COLO668 (cell line): ENCODE measurements around the gene MAB21L4.
A peak's percentile ranks its signal among the peaks of the same experiment; 100 is the strongest.

Source experiments
- DNase-seq: peaks from one replicate; lab custom pipeline; 2025; ENCODE audit not compliant: unreplicated experiment; lab: John Stamatoyannopoulos, UW

Gene MAB21L4

DNA sequence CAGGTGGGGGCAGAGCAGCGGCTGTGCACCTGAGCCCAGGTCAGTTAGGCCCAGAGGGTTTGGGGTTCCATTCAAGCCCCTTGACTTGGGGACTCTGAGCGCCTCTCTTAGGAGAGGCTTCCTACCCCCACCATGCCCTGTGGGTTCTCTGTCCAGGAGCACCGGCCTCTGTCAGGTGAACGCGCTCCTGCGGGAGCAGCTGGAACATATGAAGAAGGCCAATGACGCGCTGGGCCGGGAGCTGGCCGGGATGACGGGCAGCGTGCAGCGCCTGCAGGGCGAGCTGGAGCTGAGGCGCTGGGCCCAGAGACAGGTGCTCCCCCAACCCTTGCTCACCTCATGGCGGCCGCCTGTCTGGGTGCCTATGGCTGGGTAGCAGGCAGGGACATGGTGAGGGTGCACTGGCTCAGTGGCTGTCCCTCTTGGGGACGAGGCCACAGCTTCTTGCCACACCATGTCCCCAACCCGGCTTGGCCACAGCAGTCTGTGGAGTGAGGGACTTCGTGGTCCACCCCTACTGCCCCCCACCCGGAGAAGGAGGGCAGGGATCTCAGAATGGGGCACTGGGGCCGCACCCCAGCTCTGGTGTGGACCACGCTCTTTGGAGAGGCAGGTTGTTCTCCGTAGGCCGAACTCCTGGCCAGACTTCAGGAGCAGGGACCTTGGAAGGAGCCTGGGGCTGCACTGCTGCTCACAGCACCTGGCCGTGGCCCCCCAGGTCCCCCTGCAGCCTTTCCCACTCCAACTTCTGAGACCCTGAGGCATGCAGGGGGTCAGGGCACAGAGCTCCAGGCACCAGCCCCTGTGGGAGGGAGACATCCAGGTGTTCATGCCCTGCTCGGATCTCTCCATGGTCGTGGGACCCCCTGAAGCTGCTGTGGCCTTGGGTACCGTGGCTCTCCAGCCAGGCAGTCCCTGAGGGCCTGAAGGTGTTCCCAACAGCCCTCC, 29.9 kb upstream of the MAB21L4 start:
- DNase-seq = peak; percentile 59

GRCh38 chr2:240925191-240925567, 29.2 kb upstream of the MAB21L4 start:
- no peak for DNase-seq

DNA sequence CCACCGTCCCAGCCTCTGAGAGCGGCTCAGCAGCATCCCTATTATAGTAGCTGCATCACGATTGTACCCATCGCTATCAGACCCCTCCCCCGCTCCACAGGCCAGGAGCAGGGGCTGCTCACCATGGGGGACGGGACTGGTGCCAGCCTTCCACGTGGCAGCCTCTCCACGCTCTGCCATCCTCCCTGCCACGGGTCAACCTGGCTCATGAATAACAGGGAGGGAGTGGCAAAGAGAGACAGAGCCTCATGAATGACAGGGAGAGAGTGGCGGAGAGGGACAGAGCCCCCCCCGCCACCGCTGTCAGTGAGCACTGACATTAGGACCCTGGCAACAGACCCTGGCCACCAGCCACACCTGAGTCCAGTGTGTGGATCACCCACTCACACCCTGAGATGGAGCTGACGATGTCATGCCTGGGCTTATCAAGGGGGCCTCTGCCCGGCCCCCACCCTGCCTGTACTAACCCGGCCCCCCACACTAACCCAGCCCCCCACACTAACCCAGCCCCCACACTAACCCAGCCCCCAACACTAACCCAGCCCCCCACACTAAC, 27.1 kb upstream of the MAB21L4 start:
- no peak for DNase-seq

DNA sequence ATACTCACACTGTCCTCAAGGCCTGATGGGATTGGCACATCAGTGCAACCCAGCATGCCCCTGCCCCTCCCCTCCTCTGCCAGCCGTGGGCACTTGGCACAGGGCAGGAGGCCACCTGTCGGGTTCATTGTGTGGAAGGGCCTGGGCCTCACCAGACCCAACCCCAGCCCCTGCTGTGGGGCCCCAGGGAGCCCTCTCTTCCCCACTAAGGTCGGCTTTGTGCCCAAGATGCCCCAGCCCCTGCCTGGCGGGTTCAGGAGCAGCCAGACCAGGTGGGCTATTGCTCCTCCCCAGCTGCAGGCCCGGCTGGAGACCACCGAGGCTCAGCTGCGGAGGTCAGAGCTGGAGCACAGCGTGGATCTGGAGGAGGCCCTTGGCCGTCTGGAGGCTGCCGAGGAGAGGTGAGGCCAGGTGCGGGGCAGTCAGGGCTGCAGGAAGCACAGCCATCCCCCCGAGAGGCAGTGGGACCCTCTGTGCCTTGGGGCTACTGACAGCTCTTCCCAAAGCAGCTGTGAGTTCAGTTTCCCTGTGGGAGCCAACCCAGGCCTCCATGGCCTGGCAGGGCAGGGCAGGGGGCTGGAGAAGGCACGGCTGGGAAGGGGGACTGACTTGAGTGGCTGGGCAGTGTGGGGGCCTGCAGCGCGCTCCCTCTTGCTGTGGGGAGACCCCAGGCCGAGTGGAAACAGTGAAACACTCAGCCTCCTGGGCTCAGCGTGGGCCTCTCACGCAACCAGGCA, 26.5 kb upstream of the MAB21L4 start:
- no peak for DNase-seq

- DNase-seq = no peak
Measured at GRCh38 chr2:240921995-240922244, 26.0 kb upstream of the MAB21L4 start.

- no peak for DNase-seq
Measured at GRCh38 chr2:240921311-240921994, 25.5 kb upstream of the MAB21L4 start.

- no peak for DNase-seq
Measured at GRCh38 chr2:240920783-240921231, 24.9 kb upstream of the MAB21L4 start.

- DNase-seq = no peak
Measured at GRCh38 chr2:240919786-240920782, 24.1 kb upstream of the MAB21L4 start.

DNA sequence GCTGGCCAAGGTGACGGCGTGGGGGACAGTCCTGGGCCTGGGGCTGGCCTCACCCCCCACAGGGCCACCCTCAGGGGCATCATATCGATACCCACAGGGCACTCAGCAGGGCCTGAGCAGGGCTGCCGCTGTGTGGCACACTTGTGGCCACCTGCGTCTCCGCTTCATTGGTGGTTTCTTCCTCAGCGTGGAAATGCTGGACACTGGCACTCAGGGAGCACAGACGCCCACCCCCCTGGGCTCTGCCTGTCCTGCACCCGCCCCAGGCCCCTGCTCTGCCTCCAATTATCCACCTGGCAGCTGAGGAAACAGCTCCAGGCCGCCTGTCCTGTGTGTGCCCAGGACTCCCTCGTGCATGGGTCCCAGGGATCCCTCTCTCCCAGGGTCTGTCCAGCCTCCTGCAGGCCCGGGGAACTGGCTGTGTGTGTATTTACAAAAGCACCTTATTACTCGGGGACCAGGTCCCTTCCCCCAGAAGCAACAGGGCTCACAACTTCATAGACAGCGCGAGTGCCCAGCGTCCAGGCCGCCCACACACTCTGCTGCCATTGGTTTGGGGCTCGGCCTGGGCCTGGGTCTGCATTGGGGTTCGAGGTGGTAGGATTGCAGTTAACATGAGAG, 23.3 kb upstream of the MAB21L4 start:
- DNase-seq = no peak

DNA sequence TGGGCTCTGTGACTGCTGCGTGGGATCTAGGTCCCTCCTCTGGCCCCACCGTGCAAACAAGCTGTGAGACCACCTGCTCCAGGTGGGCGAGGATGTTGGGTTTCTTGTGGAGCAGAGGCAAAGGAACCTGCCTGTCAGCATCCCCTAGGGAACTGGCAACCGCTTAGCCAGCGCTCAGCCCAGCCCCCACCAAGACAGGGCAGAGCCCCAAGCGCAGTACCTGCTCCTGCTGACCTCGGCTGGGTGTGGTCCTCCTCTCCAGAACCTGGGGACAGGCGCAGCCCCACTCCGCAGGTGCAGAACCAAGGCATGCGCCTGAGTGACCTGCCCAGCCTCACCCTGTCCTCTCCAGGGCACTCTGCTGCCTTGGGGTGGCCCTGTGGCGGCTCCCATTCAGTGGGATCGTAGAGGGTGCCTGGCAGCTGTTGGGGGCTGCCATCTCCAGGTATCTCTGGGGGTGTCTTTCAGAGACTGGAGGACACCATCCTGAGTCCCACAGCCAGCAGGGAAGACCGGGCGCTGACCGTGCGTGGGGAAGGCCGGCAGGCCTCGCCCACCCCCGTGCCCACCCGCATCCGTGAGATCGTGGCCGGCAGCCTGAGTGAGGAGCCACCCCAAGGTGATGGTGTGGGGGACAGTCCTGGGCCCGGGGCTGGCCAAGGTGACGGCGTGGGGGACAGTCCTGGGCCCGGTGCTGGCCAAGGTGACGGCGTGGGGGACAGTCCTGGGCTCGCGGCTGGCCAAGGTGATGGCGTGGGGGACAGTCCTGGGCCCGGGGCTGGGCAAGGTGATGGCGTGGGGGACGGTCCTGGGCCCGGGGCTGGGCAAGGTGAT, 22.5 kb upstream of the MAB21L4 start:
- no peak for DNase-seq

- no peak for DNase-seq
Measured at GRCh38 chr2:240917684-240918257, 21.8 kb upstream of the MAB21L4 start.

GRCh38 chr2:240917009-240917683, 21.2 kb upstream of the MAB21L4 start:
- no peak for DNase-seq

GRCh38 chr2:240916571-240917008, 20.6 kb upstream of the MAB21L4 start:
- DNase-seq = peak; percentile 19

DNA sequence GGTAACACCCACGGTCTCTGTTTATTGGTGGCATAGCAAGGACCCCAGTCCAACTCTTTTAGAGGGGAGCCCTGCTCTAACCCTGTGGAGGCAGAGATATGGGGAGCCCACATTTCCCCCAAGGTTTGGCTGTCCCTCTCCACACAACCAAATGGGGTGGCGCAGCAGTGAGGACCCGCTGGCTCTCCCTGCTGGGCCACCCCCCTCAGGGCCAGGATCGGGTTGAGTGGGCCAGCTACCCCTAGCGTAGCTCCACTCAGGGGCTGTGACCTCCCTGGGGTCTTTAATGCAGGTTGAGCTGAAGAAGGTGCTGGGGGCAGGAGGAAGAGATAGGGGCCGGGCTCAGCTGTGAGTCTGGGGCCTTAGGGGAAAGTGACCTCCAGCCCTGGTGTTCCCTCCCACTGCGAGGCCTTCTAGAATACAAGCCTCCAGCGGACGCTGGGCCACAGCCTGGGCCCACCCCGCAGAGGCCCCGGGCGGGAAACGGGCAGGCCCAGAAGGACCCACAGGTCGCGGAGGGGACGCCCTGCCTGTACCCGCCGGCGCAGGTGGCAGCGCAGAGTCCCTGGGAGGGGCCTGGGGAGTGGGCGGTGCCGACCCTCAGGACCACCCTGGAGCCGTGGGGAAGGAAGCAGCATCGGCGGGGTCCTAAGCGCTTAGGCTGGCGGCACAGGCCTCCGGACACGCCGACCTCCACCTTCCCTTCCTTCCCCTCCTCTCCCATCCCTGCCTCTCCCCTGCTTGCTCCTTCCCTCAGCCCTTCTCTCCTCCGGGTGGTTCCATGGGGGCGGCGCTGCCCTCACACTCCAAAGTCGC, 19.8 kb upstream of the MAB21L4 start:
- DNase-seq = no peak

GRCh38 chr2:240914645-240915525, 18.9 kb upstream of the MAB21L4 start:
- DNase-seq = no peak
